HK-2 (cell line): ENCODE results near the gene ARMC9.

ENCODE experiments used
- DNase-seq: peaks from one replicate; pipeline ENCODE4 v3.0.0-alpha.2; 2018; ENCODE audit not compliant: unreplicated experiment

ARMC9 gene

DNA sequence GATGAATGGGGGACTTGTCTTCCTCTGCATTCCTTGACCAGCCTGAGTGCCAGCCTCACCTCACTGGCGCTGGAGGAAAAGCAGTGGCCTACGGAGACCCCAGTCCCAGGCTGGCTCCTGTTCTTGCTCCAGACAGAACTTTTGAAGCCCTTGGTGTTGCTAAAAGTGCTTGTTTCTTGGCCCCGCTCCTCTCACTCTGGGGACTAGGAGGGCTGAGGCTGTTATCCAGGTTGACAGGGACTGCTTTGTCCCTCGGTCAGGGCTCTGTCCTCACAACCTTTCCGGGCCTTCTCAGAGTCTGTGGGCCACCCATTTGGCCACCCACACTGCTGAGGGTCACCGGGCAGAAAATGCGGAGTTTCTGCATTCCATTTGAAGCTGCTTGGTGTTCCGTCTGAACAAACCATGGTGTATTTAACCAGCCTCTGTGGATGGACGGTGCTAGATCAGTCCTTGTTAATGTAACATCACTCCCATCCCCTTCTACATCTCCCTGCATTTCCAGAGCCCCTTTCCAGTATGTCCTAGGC lies 222.7 kb downstream of the ARMC9 start:
- no peak for DNase-seq

DNA sequence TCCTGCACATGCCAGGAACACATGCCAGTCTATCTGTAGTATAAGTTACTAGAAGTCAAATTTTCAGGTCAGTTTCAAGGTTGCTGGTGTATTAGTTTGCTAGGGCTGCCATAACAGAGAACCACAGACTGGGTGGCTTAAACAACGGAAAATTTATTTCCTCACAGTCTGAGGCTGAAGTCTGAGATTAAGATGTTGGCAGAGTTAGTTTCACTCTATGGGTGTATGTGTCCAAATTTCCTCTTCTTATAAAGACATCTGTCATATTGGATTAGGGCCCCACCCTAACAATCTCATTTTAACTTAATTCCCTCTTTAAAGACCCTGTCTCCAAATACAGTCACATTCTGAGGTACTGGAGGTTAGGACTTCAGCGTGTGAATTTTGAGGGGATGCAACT lies 223.6 kb downstream of the ARMC9 start:
- no peak for DNase-seq

DNA sequence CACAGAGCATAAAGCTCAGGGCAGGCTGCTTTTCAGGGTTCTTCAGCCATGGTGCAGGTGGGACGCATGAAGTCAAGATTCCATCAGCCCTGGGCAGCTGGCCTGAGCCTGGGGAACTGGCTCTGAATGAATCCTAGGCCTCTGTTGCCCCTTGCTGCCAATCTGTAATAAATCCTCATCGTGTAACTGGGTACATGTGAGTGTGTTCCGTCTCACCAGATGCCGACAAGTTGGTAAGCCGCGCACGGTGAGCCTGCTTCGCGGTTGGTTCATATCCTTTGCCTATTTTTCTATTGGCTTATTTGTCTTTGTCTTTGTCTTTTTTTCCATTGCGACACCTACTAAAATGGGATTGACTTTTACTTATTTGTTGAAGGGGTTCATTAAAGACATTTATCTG lies 224.7 kb downstream of the ARMC9 start:
- no peak for DNase-seq
